B cell (primary cell): ENCODE results near the gene LIN9. TPM values are rescaled to one million over a fixed set of nuclear protein-coding genes. Genes with fewer than 3 reads are reported as not detected.
A peak's percentile ranks its signal among the peaks of the same experiment; 100 is the strongest.

ENCODE experiments used
- ATAC-seq: fragments of 200-7000 bp; cut with Tn5 transposase; one replicate; pipeline ENCODE4 v1.10.0; 2021; ENCODE audit warnings: low read depth, mild to moderate bottlenecking, moderate number of reproducible peaks, moderate library complexity
- CTCF ChIA-PET: fragments of 350-600 bp; sonication (Branson Sonifier 250); formaldehyde crosslinking; loops from one replicate; lab custom pipeline; 2021; ENCODE audit warnings: antibody characterized with exemption, inconsistent platforms; lab: Charles Lee
- POLR2A ChIA-PET: fragments of 350-600 bp; sonication (Branson Sonifier 250); formaldehyde crosslinking; loops from one replicate; lab custom pipeline; 2021; ENCODE audit warnings: antibody characterized with exemption; lab: Charles Lee
- DNase-seq: peaks from one replicate; pipeline ENCODE4 v3.0.0; 2013
- H2AFZ ChIP-seq: 2 replicates; pipeline ENCODE4 v1.6.1; 2012; ENCODE audit warnings: mild to moderate bottlenecking, low read depth, low read length; ENCODE audit not compliant: insufficient read depth, poor library complexity, severe bottlenecking
- H3K27ac ChIP-seq, 2 donors: 1 replicate in 1 of 2; 2 replicates in 1 of 2; pipeline ENCODE4 v1.5.1; 2012 to 2013; ENCODE audit warnings: low read length in 2 of 2, mild to moderate bottlenecking in 2 of 2, moderate library complexity in 1 of 2
- H3K27me3 ChIP-seq, 4 experiments: fragments of 200-600 bp in 1 of 4; sonication (generic) in 1 of 4; replicated peaks in 1 of 4; 1 replicate in 2 of 4; 2 replicates in 2 of 4; pipeline versions ENCODE4 v1.6.1 to v1.7.0; 2013 to 2016; ENCODE audit warnings: low read length in 3 of 4, mild to moderate bottlenecking in 2 of 4, mixed read lengths in 1 of 4, moderate library complexity in 1 of 4; ENCODE audit not compliant: insufficient read depth in 4 of 4, control insufficient read depth in 3 of 4; ENCODE audit errors: control extremely low read depth in 1 of 4
- H3K36me3 ChIP-seq, 2 experiments: replicated peaks in 1 of 2; 1 replicate in 1 of 2; 2 replicates in 1 of 2; pipeline versions ENCODE4 v1.6.1 to v1.7.1; 2013; ENCODE audit warnings: low read length in 1 of 2; ENCODE audit not compliant: insufficient read depth in 2 of 2, control insufficient read depth in 1 of 2; ENCODE audit errors: control extremely low read depth in 1 of 2, extremely low read depth in 1 of 2
- H3K4me1 ChIP-seq, 2 donors: fragments of 200-600 bp in 1 of 2; sonication (generic) in 1 of 2; 1 replicate in 1 of 2; 2 replicates in 1 of 2; pipeline versions ENCODE4 v1.5.1 to v1.6.1; 2013 to 2017; ENCODE audit warnings: low read length in 2 of 2; ENCODE audit not compliant: control insufficient read depth in 2 of 2, insufficient read depth in 2 of 2
- H3K4me2 ChIP-seq: replicated peaks from 2 replicates; pipeline ENCODE3; 2012; ENCODE audit warnings: mild to moderate bottlenecking, low read depth, low read length; ENCODE audit not compliant: poor library complexity, severe bottlenecking
- H3K4me3 ChIP-seq, 5 experiments: fragments of 200-600 bp in 1 of 5; sonication (generic) in 1 of 5; 1 replicate in 3 of 5; 2 replicates in 2 of 5; pipeline versions ENCODE4 v1.5.1 to v1.7.0; 2011 to 2016; ENCODE audit warnings: low read length in 4 of 5, mild to moderate bottlenecking in 4 of 5, low read depth in 2 of 5, control low read depth in 1 of 5, moderate library complexity in 1 of 5; ENCODE audit not compliant: insufficient read depth in 1 of 5; ENCODE audit errors: control extremely low read depth in 1 of 5, extremely low read depth in 1 of 5
- H3K79me2 ChIP-seq: fragments of 200-600 bp; sonication (generic); one replicate; pipeline ENCODE4 v1.6.0; 2016; ENCODE audit warnings: low read length; ENCODE audit not compliant: control insufficient read depth, insufficient read depth
- H3K9ac ChIP-seq: fragments of 200-600 bp; sonication (generic); 2 replicates; pipeline ENCODE4 v1.6.1; 2017; ENCODE audit warnings: mild to moderate bottlenecking, low read length, moderate library complexity
- H3K9me3 ChIP-seq, 3 donors: one replicate each; pipeline versions ENCODE4 v1.6.1 to v1.7.1; 2013; ENCODE audit warnings: low read length in 2 of 3; ENCODE audit not compliant: control insufficient read depth in 2 of 3, insufficient read depth in 1 of 3; ENCODE audit errors: control extremely low read depth in 1 of 3
- H4K20me1 ChIP-seq: 2 replicates; pipeline ENCODE4 v1.6.0; 2012; ENCODE audit warnings: mild to moderate bottlenecking, low read length; ENCODE audit not compliant: insufficient read depth, control insufficient read depth, poor library complexity, severe bottlenecking
- H3K27ac Mint-ChIP-seq: one replicate; pipeline ENCODE4 v1.8.0; 2021; ENCODE audit warnings: mixed read lengths
- H3K27me3 Mint-ChIP-seq: one replicate; pipeline ENCODE4 v1.8.0; 2021; ENCODE audit warnings: mixed read lengths
- H3K4me1 Mint-ChIP-seq: one replicate; pipeline ENCODE4 v1.8.0; 2021; ENCODE audit warnings: mixed read lengths
- H3K4me3 Mint-ChIP-seq: one replicate; pipeline ENCODE4 v1.8.0; 2021; ENCODE audit warnings: mixed read lengths
- H3K9me3 Mint-ChIP-seq: one replicate; pipeline ENCODE4 v1.8.0; 2022; ENCODE audit warnings: mixed read lengths; ENCODE audit not compliant: insufficient read depth
- CTCF ChIP-seq: fragments of 200-600 bp; IDR thresholded peaks from one replicate; pipeline ENCODE4 v1.8.0; 2022; ENCODE audit warnings: antibody characterized with exemption, mild to moderate bottlenecking
- EZH2 ChIP-seq: IDR thresholded peaks from 2 replicates; pipeline ENCODE4 v1.6.1; 2012; ENCODE audit warnings: borderline replicate concordance, low read depth, mild to moderate bottlenecking, moderate library complexity, low read length; ENCODE audit not compliant: insufficient read depth, poor library complexity, severe bottlenecking
- WGBS: methylation state at CpG from one replicate; pipeline ENCODE4 v1.1.5; 2013; ENCODE audit warnings: missing lambda C conversion rate; ENCODE audit not compliant: insufficient coverage; 5-methylcytosine and 5-hydroxymethylcytosine counted together
- intact Hi-C: fragments of 100-400 bp; cut with micrococcal nuclease; formaldehyde crosslinking; loops from one replicate; pipeline ENCODE4 v1.10.0; 2022
- polyA plus RNA-seq: library from polyadenylated mRNA; depleted of rRNA; stranded (reverse); fragments of >200 nt; gene quantifications from 2 replicates; pipeline ENCODE4 v1.2.3, GENCODE V29; 2012
- total RNA-seq, 2 donors: library from RNA; stranded (reverse); fragments of 120-200 nt in 1 of 2; gene quantifications; 1 replicate in 1 of 2; 2 replicates in 1 of 2; pipeline versions ENCODE4 v1.2.3 to v1.2.4, GENCODE V29; 2013 to 2022

Gene LIN9
- total and polyA plus RNA-seq, 2 donors (not counting 1 experiment from before 2014, with no cell fraction given), result 1.7 to 6.7 TPM

- H3K4me1 ChIP-seq, result peaks cover 47 to 56% of the 10 kb centered on the region in 2 donors
- DNase-seq, result no peak
- CTCF ChIA-PET, result interaction anchor here (0.7 to 6.4 kb wide), 6 partner anchors 9 to 121 kb away, joined by 5 to 116 read pairs (median 7); no protein-coding TSS in a partner anchor
Observed at GRCh38 chr1:226185141-226186036, 123.6 kb downstream of the LIN9 start.

More at GRCh38 chr1:226185141-226186036, 123.6 kb downstream of the LIN9 start:
- TF ChIP-seq CTCF, result no peak
- TF ChIP-seq EZH2, result no peak
- Mint-ChIP-seq H3K27me3 (no peaks in the 10 kb centered on the region), H3K4me3 (peak overlapping the region; percentile 94), H3K4me1 (peaks cover 50% of the 10 kb centered on the region), H3K9me3 (no peaks in the 10 kb centered on the region), H3K27ac (peak overlapping the region; percentile 95)
- peak overlapping the region; percentile 98 for H3K9ac ChIP-seq
- peak overlapping the region; percentile 100 for H2AFZ ChIP-seq
- H3K4me2 ChIP-seq, result peak overlapping the region; percentile 94
- no peaks in the 10 kb centered on the region for H3K9me3 ChIP-seq
- intact Hi-C loops, result loop anchor here (1.0 to 5.0 kb wide), 6 partner anchors 58 to 221 kb away; partner anchors contain the start of genes H3-3A, LIN9 and SDE2
- WGBS, result 43% methylated on average over 4 of the region's 14 CpGs
- H3K79me2 ChIP-seq, result peaks cover 95% of the 10 kb centered on the region
- H3K4me3 ChIP-seq, result peak overlapping the region; percentile 58 to 94 (median 70)
- H4K20me1 ChIP-seq, result peaks cover 11% of the 10 kb centered on the region
- H3K27ac ChIP-seq, result peak overlapping the region; percentile 50 to 96
- no peaks in the 10 kb centered on the region for H3K27me3 ChIP-seq
- ATAC-seq, result no peak
- H3K36me3 ChIP-seq, result peaks cover under 1 to 6% of the 10 kb centered on the region in 2 experiments
- POLR2A ChIA-PET, result interaction anchor here (0.6 to 2.5 kb wide), 10 partner anchors 11 to 123 kb away, joined by 3 to 13 read pairs (median 4); partner anchors contain the start of gene H3-3A
